Testis (tissue), 2 donors: ENCODE results near the gene UBXN6.

Experiments used
- CTCF ChIP-seq, 3 experiments: fragments of 450-650 bp in 2 of 3; fragments of 200-600 bp in 1 of 3; sonication (generic) in 1 of 3; IDR thresholded peaks; one replicate each; pipeline ENCODE4 v1.5.1; 2016 to 2019; ENCODE audit warnings: antibody characterized with exemption in 3 of 3, mild to moderate bottlenecking in 2 of 3, moderate library complexity in 1 of 3
- POLR2A ChIP-seq: fragments of 450-650 bp; IDR thresholded peaks from one replicate; pipeline ENCODE4 v1.6.1; 2017; ENCODE audit warnings: antibody characterized with exemption, mild to moderate bottlenecking, moderate library complexity

DNA sequence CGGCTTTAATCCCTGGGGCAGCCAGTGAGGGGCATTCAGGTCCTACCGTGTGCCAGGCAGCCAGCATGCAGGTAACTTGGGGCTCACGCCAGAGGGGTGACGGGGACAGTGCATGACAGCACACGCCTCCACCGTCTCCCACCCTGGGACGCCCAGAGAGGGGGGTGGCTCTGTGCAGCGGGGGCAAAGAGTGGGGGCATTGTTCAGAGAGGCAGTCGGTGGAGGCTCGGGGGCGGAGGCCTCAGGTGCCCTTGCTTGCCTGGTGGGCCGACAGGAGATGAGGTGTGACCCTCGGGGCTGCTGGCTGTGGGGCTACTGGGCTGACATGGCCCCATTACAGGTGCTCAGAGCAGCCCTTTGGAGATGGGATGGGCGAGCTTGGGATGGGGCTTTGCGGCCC, 42.3 kb upstream of the UBXN6 start:
- TF ChIP-seq POLR2A, result no peak
- no peak for TF ChIP-seq CTCF (IDR thresholded peaks at IDR 0.05)
